ENCODE measurements around the gene DDX19B.
"Not testable (repeated sequence)": the region's sequence is repeated elsewhere in the genome, so short reads cannot be mapped to it uniquely, and the experiment has no call there.

Gene DDX19B

GRCh38 chr16:70298988-70299938, at the start of gene DDX19B:
Gene DDX19B, plus strand, starts transcription at chr16:70299186. Its CDS starts 112 bp downstream, at chr16:70299298.
- peak; percentile 73 for DNase-seq (ENCODE audit: low spot score)

- DNase-seq (ENCODE audit: low spot score) = not testable (repeated sequence)
Measured at GRCh38 chr16:70249697-70250096, 49.3 kb upstream of the DDX19B start.

GRCh38 chr16:70250748-70251628, 48.0 kb upstream of the DDX19B start:
- no peak for DNase-seq (ENCODE audit: low spot score)

GRCh38 chr16:70251629-70252354, 47.2 kb upstream of the DDX19B start, which contains the start of gene EXOSC6:
Gene EXOSC6, minus strand, starts transcription at chr16:70251940. Its CDS starts 40 bp downstream, at chr16:70251900.
- DNase-seq (ENCODE audit: low spot score) = peak; percentile 86

GRCh38 chr16:70252355-70252988, 46.5 kb upstream of the DDX19B start:
- DNase-seq (ENCODE audit: low spot score) = no peak

- no peak for DNase-seq (ENCODE audit: low spot score)
Measured at GRCh38 chr16:70253291-70254106, 45.5 kb upstream of the DDX19B start.

GRCh38 chr16:70254180-70254964, 44.6 kb upstream of the DDX19B start:
- no peak for DNase-seq (ENCODE audit: low spot score)

GRCh38 chr16:70254965-70255286, 44.1 kb upstream of the DDX19B start:
- no peak for DNase-seq (ENCODE audit: low spot score)

GRCh38 chr16:70255574-70255973, 43.4 kb upstream of the DDX19B start:
- DNase-seq (ENCODE audit: low spot score) = no peak

GRCh38 chr16:70257391-70257790, 41.6 kb upstream of the DDX19B start:
- no peak for DNase-seq (ENCODE audit: low spot score)

GRCh38 chr16:70258065-70258464, 40.9 kb upstream of the DDX19B start:
- DNase-seq (ENCODE audit: low spot score) = no peak

- no peak for DNase-seq (ENCODE audit: low spot score)
Measured at GRCh38 chr16:70258946-70259345, 40.0 kb upstream of the DDX19B start.

- DNase-seq (ENCODE audit: low spot score) = not testable (repeated sequence)
Measured at GRCh38 chr16:70259903-70260302, 39.1 kb upstream of the DDX19B start.

GRCh38 chr16:70267516-70267915, 31.5 kb upstream of the DDX19B start:
- peak; percentile 40 for DNase-seq (ENCODE audit: low spot score)

- not testable (repeated sequence) for DNase-seq (ENCODE audit: low spot score)
Measured at GRCh38 chr16:70267922-70268321, 31.1 kb upstream of the DDX19B start.

- no peak for DNase-seq (ENCODE audit: low spot score)
Measured at GRCh38 chr16:70269471-70269870, 29.5 kb upstream of the DDX19B start.

- DNase-seq (ENCODE audit: low spot score) = no peak
Measured at GRCh38 chr16:70270176-70270575, 28.8 kb upstream of the DDX19B start.

GRCh38 chr16:70271696-70272095, 27.3 kb upstream of the DDX19B start:
- DNase-seq (ENCODE audit: low spot score) = no peak

- no peak for DNase-seq (ENCODE audit: low spot score)
Measured at GRCh38 chr16:70276392-70276791, 22.6 kb upstream of the DDX19B start.
